NT2/D1 (cell line): Measurements from ENCODE around the gene TOM1L1.

ENCODE experiments used
- SUZ12 ChIP-seq: IDR thresholded peaks from 2 replicates; pipeline ENCODE4 v1.6.1; 2011; ENCODE audit not compliant: insufficient read length, insufficient read depth; ENCODE audit errors: extremely low read depth
- YY1 ChIP-seq: IDR thresholded peaks from 2 replicates; pipeline ENCODE4 v1.6.1; 2011; ENCODE audit not compliant: insufficient read length, insufficient read depth
- ZNF274 ChIP-seq: IDR thresholded peaks from 2 replicates; pipeline ENCODE4 v1.6.1; 2011; ENCODE audit warnings: mild to moderate bottlenecking, low read depth, low read length

DNA sequence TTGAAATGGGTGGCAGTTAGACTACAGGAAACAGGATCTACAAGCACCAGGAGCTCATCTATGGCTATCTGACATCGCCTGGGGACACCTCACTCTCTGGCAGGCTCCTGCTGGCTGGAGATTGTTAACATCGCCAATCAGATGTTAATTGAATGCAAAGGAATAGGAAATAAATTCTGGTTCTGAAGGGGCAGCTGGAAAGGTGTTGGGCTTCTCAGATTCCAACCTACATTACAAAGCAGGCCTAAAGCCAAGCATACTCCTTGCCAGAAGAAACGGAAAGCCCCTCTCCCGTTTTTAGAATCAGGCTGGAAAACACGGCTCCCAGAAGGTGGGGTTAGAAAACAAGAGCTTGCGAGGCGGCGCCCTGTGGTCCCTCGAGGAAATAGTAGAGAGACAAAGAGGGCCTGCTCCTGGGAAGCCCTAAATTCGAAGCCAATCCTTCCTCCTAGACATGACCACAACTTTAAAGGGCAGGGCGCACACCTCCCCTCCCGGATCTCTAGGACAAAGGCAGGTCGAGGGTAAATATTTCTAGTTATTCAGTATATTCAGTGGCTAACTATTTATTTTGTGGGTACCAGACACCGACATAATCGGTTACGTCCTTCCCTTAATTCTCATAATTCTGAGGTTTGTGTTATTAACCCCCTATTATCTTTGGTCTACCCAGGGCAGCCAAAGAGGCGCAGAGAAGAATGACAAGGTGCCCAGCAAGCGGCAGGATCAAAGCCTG lies 763 bp upstream of the TOM1L1 start:
- TF ChIP-seq ZNF274 (no peak), SUZ12 (no peak), YY1 (no peak)
